GM12878 (cell line): ENCODE results near the gene ARHGAP27. TPM values are rescaled to one million over a fixed set of nuclear protein-coding genes. Genes with fewer than 3 reads are reported as not detected.
A peak's percentile ranks its signal among the peaks of the same experiment; 100 is the strongest.

Experiments
- DPF2 ChIP-seq: fragments of 450-650 bp; IDR thresholded peaks from 2 replicates; pipeline ENCODE4 v1.6.1; 2017; ENCODE audit warnings: mild to moderate bottlenecking
- EP300 ChIP-seq, 2 experiments: fragments of 150-350 bp in 1 of 2; IDR thresholded peaks; 2 replicates each; pipeline ENCODE4 v1.6.1; 2011 to 2012; ENCODE audit warnings: low read depth in 2 of 2, low read length in 2 of 2, borderline replicate concordance in 1 of 2, improper control_type of control experiment in 1 of 2, inconsistent platforms in 1 of 2; ENCODE audit not compliant: control insufficient read depth in 1 of 2
- ETV6 ChIP-seq, 2 experiments: fragments of 450-650 bp in 1 of 2; IDR thresholded peaks in 1 of 2; conservative IDR thresholded peaks in 1 of 2; 2 replicates each; pipeline ENCODE4 v1.6.1; 2014; ENCODE audit warnings: antibody characterized with exemption in 1 of 2, borderline replicate concordance in 1 of 2, low read depth in 1 of 2, mild to moderate bottlenecking in 1 of 2, moderate library complexity in 1 of 2
- EZH2 ChIP-seq: IDR thresholded peaks from 2 replicates; pipeline ENCODE4 v1.6.1; 2012; ENCODE audit warnings: low read depth, mild to moderate bottlenecking, control low read depth, inconsistent platforms, low read length, borderline replicate concordance; ENCODE audit not compliant: control insufficient read depth
- HDAC6 ChIP-seq: fragments of 200-600 bp; sonication (generic); IDR thresholded peaks from one replicate; pipeline ENCODE4 v1.8.0; 2017; ENCODE audit warnings: antibody characterized with exemption; ENCODE audit not compliant: unreplicated experiment
- JUNB ChIP-seq: IDR thresholded peaks from 2 replicates; pipeline ENCODE4 v1.6.1; 2016; ENCODE audit warnings: antibody characterized with exemption, mild to moderate bottlenecking
- JUND ChIP-seq: IDR thresholded peaks from 2 replicates; pipeline ENCODE4 v1.6.1; 2012; ENCODE audit warnings: low read depth, mild to moderate bottlenecking, low read length, improper control_type of control experiment, moderate library complexity
- MAX ChIP-seq: IDR thresholded peaks from 2 replicates; pipeline ENCODE4 v1.6.1; 2012; ENCODE audit warnings: low read depth, low read length, improper control_type of control experiment
- NFIC ChIP-seq: IDR thresholded peaks from 2 replicates; pipeline ENCODE4 v1.6.1; 2012; ENCODE audit warnings: low read depth, mild to moderate bottlenecking, inconsistent platforms, low read length, moderate library complexity
- NFXL1 ChIP-seq: fragments of 450-650 bp; IDR thresholded peaks from 2 replicates; pipeline ENCODE4 v1.6.1; 2017; ENCODE audit warnings: antibody characterized with exemption, mild to moderate bottlenecking, borderline replicate concordance
- NFYA ChIP-seq: IDR thresholded peaks from 2 replicates; pipeline ENCODE4 v1.6.1; 2011; ENCODE audit warnings: low read depth, mild to moderate bottlenecking, low read length, improper control_type of control experiment, borderline replicate concordance
- PAX8 ChIP-seq: fragments of 450-650 bp; IDR thresholded peaks from 2 replicates; pipeline ENCODE4 v1.6.1; 2017; ENCODE audit warnings: mild to moderate bottlenecking, moderate library complexity
- RAD51 ChIP-seq: fragments of 450-650 bp; IDR thresholded peaks from 2 replicates; pipeline ENCODE4 v1.6.1; 2016; ENCODE audit warnings: moderate library complexity, mild to moderate bottlenecking, inconsistent platforms
- REST ChIP-seq: IDR thresholded peaks from 2 replicates; pipeline ENCODE4 v1.6.1; 2012; ENCODE audit warnings: mild to moderate bottlenecking, low read depth, low read length
- SREBF2 ChIP-seq: IDR thresholded peaks from 2 replicates; pipeline ENCODE4 v1.6.1; 2012; ENCODE audit warnings: mild to moderate bottlenecking, low read length
- SUPT20H ChIP-seq: IDR thresholded peaks from 2 replicates; pipeline ENCODE4 v1.6.1; 2011; ENCODE audit warnings: low read depth, mild to moderate bottlenecking, low read length, moderate library complexity, borderline replicate concordance; ENCODE audit not compliant: control insufficient read depth
- TCF7 ChIP-seq: IDR thresholded peaks from 2 replicates; pipeline ENCODE4 v1.6.1; 2014; ENCODE audit warnings: antibody characterized with exemption, borderline replicate concordance
- YY1 ChIP-seq: IDR thresholded peaks from 2 replicates; pipeline ENCODE4 v1.6.1; 2011; ENCODE audit warnings: low read depth, mild to moderate bottlenecking, low read length
- ZNF622 ChIP-seq: fragments of 450-650 bp; IDR thresholded peaks from 2 replicates; pipeline ENCODE4 v1.6.1; 2017; ENCODE audit warnings: mild to moderate bottlenecking, inconsistent platforms
- polyA plus RNA-seq, 11 experiments: library from polyadenylated mRNA; depleted of rRNA in 4 of 11; unstranded in 6 of 11; stranded (reverse) in 5 of 11; fragments of >200 nt; fragmentation: Nextera tagmentation in 4 of 11; fragmentation: Illumina TruSeq in 1 of 11; extraction: Ambion mirVana in 4 of 11; extraction: Trizol in 1 of 11; gene quantifications; 1 replicate in 1 of 11; 2 replicates in 10 of 11; pipeline versions ENCODE4 v1.2.1 to v1.2.3, GENCODE V29; 2011 to 2016; ENCODE audit warnings: inconsistent platforms in 2 of 11, missing spikeins in 2 of 11, low read depth in 1 of 11
- total RNA-seq, 4 experiments: library from RNA; depleted of rRNA in 3 of 4; stranded (reverse); fragments of >200 nt in 3 of 4; fragmentation: Illumina TruSeq in 1 of 4; extraction: Trizol in 1 of 4; gene quantifications; 2 replicates each; pipeline versions ENCODE4 v1.2.1 to v1.2.3, GENCODE V29; 2013 to 2021
- TF ChIP-seq, protein P1 (sequence below): fragments of 450-650 bp; IDR thresholded peaks from 2 replicates; pipeline ENCODE4 v1.6.1; 2017; ENCODE audit warnings: mild to moderate bottlenecking, low read depth, inconsistent platforms; ENCODE audit not compliant: poor library complexity, severe bottlenecking
- TF ChIP-seq, protein P2 (sequence below): IDR thresholded peaks from 2 replicates; pipeline ENCODE4 v1.6.1; 2011; ENCODE audit warnings: borderline replicate concordance, low read depth, mild to moderate bottlenecking, moderate library complexity, mixed read lengths, low read length; ENCODE audit not compliant: insufficient read depth; ENCODE audit errors: extremely low read length
- TF ChIP-seq, protein P3 (sequence below): fragments of 450-650 bp; IDR thresholded peaks from 2 replicates; pipeline ENCODE4 v1.6.1; 2016; ENCODE audit warnings: mild to moderate bottlenecking

Gene ARHGAP27
- total and polyA plus RNA-seq, 10 of the 15 experiments (the other 5 are each of a cell fraction or from before 2014, with no cell fraction given), result 0.64 to 45.7 (median 17.7) TPM

DNA sequence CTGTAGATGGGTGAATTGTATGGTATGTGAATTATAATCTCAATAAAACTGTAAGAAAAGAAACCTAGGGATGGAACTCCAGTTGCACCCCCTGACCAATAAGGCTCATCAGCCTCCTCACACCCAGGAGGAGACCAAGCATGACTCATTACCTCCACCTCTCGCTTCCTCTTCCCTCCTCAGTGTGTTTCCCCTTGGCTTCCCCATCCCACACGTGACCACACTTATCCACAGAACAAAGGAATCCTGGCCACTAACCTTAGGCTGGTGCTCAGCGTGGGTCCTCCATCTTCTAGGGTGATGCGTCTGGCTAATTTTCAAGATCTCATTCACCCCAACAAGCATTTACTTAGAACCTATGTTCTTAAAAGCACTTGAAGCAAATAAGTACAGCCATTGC, 79.6 kb downstream of the ARHGAP27 start (continued):
- TF ChIP-seq, protein P1, sequence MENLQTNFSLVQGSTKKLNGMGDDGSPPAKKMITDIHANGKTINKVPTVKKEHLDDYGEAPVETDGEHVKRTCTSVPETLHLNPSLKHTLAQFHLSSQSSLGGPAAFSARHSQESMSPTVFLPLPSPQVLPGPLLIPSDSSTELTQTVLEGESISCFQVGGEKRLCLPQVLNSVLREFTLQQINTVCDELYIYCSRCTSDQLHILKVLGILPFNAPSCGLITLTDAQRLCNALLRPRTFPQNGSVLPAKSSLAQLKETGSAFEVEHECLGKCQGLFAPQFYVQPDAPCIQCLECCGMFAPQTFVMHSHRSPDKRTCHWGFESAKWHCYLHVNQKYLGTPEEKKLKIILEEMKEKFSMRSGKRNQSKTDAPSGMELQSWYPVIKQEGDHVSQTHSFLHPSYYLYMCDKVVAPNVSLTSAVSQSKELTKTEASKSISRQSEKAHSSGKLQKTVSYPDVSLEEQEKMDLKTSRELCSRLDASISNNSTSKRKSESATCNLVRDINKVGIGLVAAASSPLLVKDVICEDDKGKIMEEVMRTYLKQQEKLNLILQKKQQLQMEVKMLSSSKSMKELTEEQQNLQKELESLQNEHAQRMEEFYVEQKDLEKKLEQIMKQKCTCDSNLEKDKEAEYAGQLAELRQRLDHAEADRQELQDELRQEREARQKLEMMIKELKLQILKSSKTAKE, result peak; percentile 51
- no peak for TF ChIP-seq EZH2
- no peak; the same call in 1 of the 2 replicates for TF ChIP-seq JUND
- no peak for TF ChIP-seq SUPT20H
- TF ChIP-seq DPF2, result peak; percentile 88
- TF ChIP-seq JUNB, result peak; percentile 75
- TF ChIP-seq SREBF2, result no peak
- TF ChIP-seq, protein P2, sequence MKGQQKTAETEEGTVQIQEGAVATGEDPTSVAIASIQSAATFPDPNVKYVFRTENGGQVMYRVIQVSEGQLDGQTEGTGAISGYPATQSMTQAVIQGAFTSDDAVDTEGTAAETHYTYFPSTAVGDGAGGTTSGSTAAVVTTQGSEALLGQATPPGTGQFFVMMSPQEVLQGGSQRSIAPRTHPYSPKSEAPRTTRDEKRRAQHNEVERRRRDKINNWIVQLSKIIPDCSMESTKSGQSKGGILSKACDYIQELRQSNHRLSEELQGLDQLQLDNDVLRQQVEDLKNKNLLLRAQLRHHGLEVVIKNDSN, result peak; percentile 79
- TF ChIP-seq ETV6 (conservative IDR thresholded peaks at IDR 0.05 in 1 of 2, IDR thresholded peaks at IDR 0.05 in 1 of 2; ENCODE audit: borderline replicate concordance in 1 of 2, low read depth in 1 of 2), result peak in 1 of 2 experiments; percentile 57; a peak in 1 of 4 replicates
- TF ChIP-seq NFXL1, result no peak
- TF ChIP-seq REST, result no peak
- TF ChIP-seq EP300 (IDR thresholded peaks at IDR 0.05; ENCODE audit: borderline replicate concordance in 1 of 2, control insufficient read depth in 1 of 2, low read depth in 2 of 2, low read length in 2 of 2), result peak; percentile 76 to 81; a peak in 3 of 4 replicates
- no peak for TF ChIP-seq TCF7
- 0 out of 2 replicates have a peak, but pooled peaks have one; percentile 22 for TF ChIP-seq YY1
- no peak for TF ChIP-seq ZNF622
- TF ChIP-seq, protein P3, sequence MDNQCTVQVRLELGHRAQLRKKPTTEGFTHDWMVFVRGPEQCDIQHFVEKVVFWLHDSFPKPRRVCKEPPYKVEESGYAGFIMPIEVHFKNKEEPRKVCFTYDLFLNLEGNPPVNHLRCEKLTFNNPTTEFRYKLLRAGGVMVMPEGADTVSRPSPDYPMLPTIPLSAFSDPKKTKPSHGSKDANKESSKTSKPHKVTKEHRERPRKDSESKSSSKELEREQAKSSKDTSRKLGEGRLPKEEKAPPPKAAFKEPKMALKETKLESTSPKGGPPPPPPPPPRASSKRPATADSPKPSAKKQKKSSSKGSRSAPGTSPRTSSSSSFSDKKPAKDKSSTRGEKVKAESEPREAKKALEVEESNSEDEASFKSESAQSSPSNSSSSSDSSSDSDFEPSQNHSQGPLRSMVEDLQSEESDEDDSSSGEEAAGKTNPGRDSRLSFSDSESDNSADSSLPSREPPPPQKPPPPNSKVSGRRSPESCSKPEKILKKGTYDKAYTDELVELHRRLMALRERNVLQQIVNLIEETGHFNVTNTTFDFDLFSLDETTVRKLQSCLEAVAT, result 0 out of 2 replicates have a peak, but pooled peaks have one; percentile 42
- TF ChIP-seq HDAC6, result no peak
- TF ChIP-seq NFIC, result peak; percentile 92; the same call in 1 of the 2 replicates
- TF ChIP-seq MAX, result no peak
- TF ChIP-seq RAD51, result peak; percentile 93
- TF ChIP-seq NFYA, result no peak
- TF ChIP-seq PAX8, result no peak
